Measurements from ENCODE around the gene IL36RN.

Gene IL36RN

GRCh38 chr2:113027691-113028090, 31.3 kb upstream of the IL36RN start:
- no peak for DNase-seq (ENCODE audit: low read depth, low spot score)
- no peak for TF ChIP-seq CTCF (IDR thresholded peaks at IDR 0.05; ENCODE audit: low read depth, low read length)
- in situ Hi-C loops (cut with HindIII; ENCODE audit: low sequenced_read_pairs), result no loop called here
- H3K4me3 ChIP-seq (ENCODE audit: low read depth, low read length), result no peak overlapping the region

GRCh38 chr2:113028112-113028511, 30.9 kb upstream of the IL36RN start:
- no peak for TF ChIP-seq CTCF (IDR thresholded peaks at IDR 0.05; ENCODE audit: low read depth, low read length)
- DNase-seq (ENCODE audit: low read depth, low spot score), result no peak
- no peak overlapping the region for H3K4me3 ChIP-seq (ENCODE audit: low read depth, low read length)
- in situ Hi-C loops (cut with HindIII; ENCODE audit: low sequenced_read_pairs), result no loop called here

- in situ Hi-C loops (cut with HindIII; ENCODE audit: low sequenced_read_pairs), result no loop called here
- no peak for DNase-seq (ENCODE audit: low read depth, low spot score)
- no peak for TF ChIP-seq CTCF (IDR thresholded peaks at IDR 0.05; ENCODE audit: low read depth, low read length)
- H3K4me3 ChIP-seq (ENCODE audit: low read depth, low read length), result no peak overlapping the region
These were observed 26.3 kb upstream of the IL36RN start for GRCh38 chr2:113032737-113033136.

GRCh38 chr2:113034016-113034415, 25.0 kb upstream of the IL36RN start:
- no peak overlapping the region for H3K4me3 ChIP-seq (ENCODE audit: low read depth, low read length)
- TF ChIP-seq CTCF (IDR thresholded peaks at IDR 0.05; ENCODE audit: low read depth, low read length), result no peak
- DNase-seq (ENCODE audit: low read depth, low spot score), result no peak
- in situ Hi-C loops (cut with HindIII; ENCODE audit: low sequenced_read_pairs), result no loop called here

GRCh38 chr2:113036763-113037162, 22.2 kb upstream of the IL36RN start:
- no peak for TF ChIP-seq CTCF (IDR thresholded peaks at IDR 0.05; ENCODE audit: low read depth, low read length)
- H3K4me3 ChIP-seq (ENCODE audit: low read depth, low read length), result no peak overlapping the region
- in situ Hi-C loops (cut with HindIII; ENCODE audit: low sequenced_read_pairs), result no loop called here
- no peak for DNase-seq (ENCODE audit: low read depth, low spot score)

GRCh38 chr2:113038291-113038690, 20.7 kb upstream of the IL36RN start:
- DNase-seq (ENCODE audit: low read depth, low spot score), result no peak
- TF ChIP-seq CTCF (IDR thresholded peaks at IDR 0.05; ENCODE audit: low read depth, low read length), result no peak
- in situ Hi-C loops (cut with HindIII; ENCODE audit: low sequenced_read_pairs), result no loop called here
- no peak overlapping the region for H3K4me3 ChIP-seq (ENCODE audit: low read depth, low read length)

GRCh38 chr2:113039158-113039557, 19.8 kb upstream of the IL36RN start:
- TF ChIP-seq CTCF (IDR thresholded peaks at IDR 0.05; ENCODE audit: low read depth, low read length), result no peak
- DNase-seq (ENCODE audit: low read depth, low spot score), result no peak
- in situ Hi-C loops (cut with HindIII; ENCODE audit: low sequenced_read_pairs), result no loop called here
- H3K4me3 ChIP-seq (ENCODE audit: low read depth, low read length), result no peak overlapping the region

Measured in astrocyte of the spinal cord (primary cell).